Loucy (cell line): Measurements from ENCODE around the gene ENTREP1.

ENCODE experiments used
- CTCF ChIP-seq: fragments of 200-600 bp; sonication (generic); conservative IDR thresholded peaks from 2 replicates; pipeline ENCODE4 v1.5.1; 2014; ENCODE audit warnings: mild to moderate bottlenecking, antibody characterized with exemption, low read length
- EZH2phosphoT487 ChIP-seq: fragments of 200-600 bp; IDR thresholded peaks from 2 replicates; pipeline ENCODE4 v1.6.1; 2018; ENCODE audit warnings: antibody characterized with exemption, mild to moderate bottlenecking, moderate library complexity, borderline replicate concordance

GRCh38 chr9:69431203-69431602 is 106.2 kb downstream of the ENTREP1 start:
- no peak for TF ChIP-seq CTCF
- no peak for TF ChIP-seq EZH2phosphoT487
